Purkinje cell (primary cell): ENCODE results near the gene KCNA3. TPM values are rescaled to one million over a fixed set of nuclear protein-coding genes. Genes with fewer than 3 reads are reported as not detected.

Source experiments
- polyA plus RNA-seq: library from polyadenylated mRNA; unstranded; fragments of >200 nt; fragmentation: Nextera tagmentation; gene quantifications from 2 replicates; pipeline ENCODE4 v1.2.1, GENCODE V29; 2014

Gene KCNA3
- polyA plus RNA-seq: not detected in 2 replicates

GRCh38 chr1:110674337-110675059, at the start of gene KCNA3:
TSS of gene KCNA3 (minus strand) at chr1:110674940. CDS start at chr1:110674809, 131 bp downstream.

Other genes starting within 250 kb of the KCNA3 start
- gene PROK1, start 223.8 kb downstream of the KCNA3 start, polyA plus RNA-seq: not detected in 2 replicates
- not detected in 2 replicates for gene KCNA10, start 155.8 kb downstream of the KCNA3 start, polyA plus RNA-seq
- 55.5 and 87.7 TPM in 2 replicates for gene KCNA2, start 68.6 kb downstream of the KCNA3 start, polyA plus RNA-seq
- gene CD53, start 198.2 kb upstream of the KCNA3 start, polyA plus RNA-seq: not detected in 2 replicates